Measurements from ENCODE around the gene COL6A5. TPM values are rescaled to one million over a fixed set of nuclear protein-coding genes. Genes with fewer than 3 reads are reported as not detected.
A peak's percentile ranks its signal among the peaks of the same experiment; 100 is the strongest.
"Not testable (repeated sequence)": the region's sequence is repeated elsewhere in the genome, so short reads cannot be mapped to it uniquely, and the experiment has no call there.

Gene COL6A5
- total RNA-seq, 1 donor from 2014 or later = 0.07 TPM

DNA sequence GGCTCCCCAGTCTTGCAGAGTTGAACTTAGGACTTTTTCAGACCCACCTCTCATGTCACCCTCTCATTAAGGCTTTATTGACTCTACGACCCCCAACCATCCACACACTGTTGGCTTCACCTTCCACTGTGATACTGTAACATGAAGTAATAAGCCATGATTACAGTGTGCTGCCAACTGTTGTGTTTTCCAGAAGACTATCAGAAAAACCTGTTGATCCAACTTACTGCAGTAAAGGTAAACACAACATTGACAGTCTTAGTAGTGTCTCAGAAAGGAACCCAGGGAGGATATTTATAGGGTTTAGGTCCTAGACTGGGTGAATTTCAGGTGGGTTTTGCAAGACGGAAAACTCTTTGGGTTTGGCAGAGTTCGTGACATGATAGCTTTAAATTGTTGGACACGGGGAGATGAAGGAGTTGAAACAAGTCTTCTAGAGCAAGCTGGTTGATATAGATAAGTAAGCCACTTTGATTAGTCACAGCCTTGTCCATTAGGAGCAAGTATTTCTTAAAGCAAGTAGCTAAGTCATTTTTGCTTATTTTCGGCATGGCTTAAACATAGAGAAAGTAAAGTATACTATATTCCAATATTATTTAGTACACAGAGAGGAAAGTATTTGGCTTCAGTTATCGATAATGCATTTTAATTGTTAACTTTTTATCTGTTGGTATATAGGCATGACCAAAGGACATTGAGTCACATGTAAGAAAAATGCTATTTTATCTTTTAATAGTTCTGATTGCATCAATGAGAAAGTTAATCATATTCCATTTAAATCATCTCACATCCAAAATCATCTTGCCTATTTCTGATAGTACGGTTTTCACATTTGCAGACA lies 2.4 kb upstream of the COL6A5 start:
- no peak for DNase-seq (ENCODE audit: low spot score in 2 of 2, unreplicated experiment in 2 of 2)
- H3K27me3 Mint-ChIP-seq (ENCODE audit: low read depth) = peaks cover 41% of the 10 kb centered on the region
- no peak for TF ChIP-seq CTCF (IDR thresholded peaks at IDR 0.05; ENCODE audit: unreplicated experiment)
- H3K36me3 Mint-ChIP-seq = peaks cover 4% of the 10 kb centered on the region
- H3K4me3 Mint-ChIP-seq = no peak overlapping the region
- H3K4me1 Mint-ChIP-seq = peaks cover 8% of the 10 kb centered on the region
- H3K27ac Mint-ChIP-seq = no peak overlapping the region
- peaks cover 18% of the 10 kb centered on the region for H3K9me3 Mint-ChIP-seq

GRCh38 chr3:130348258-130348657 lies 2.8 kb downstream of the COL6A5 start:
- Mint-ChIP-seq H3K9me3 (peaks cover 14% of the 10 kb centered on the region), H3K27me3 (ENCODE audit: low read depth) (peaks cover 48% of the 10 kb centered on the region)
- H3K27ac Mint-ChIP-seq; H3K36me3 Mint-ChIP-seq; H3K4me3 Mint-ChIP-seq; DNase-seq (ENCODE audit: low spot score in 2 of 2, unreplicated experiment in 2 of 2); H3K4me1 Mint-ChIP-seq: not testable (repeated sequence)

DNA sequence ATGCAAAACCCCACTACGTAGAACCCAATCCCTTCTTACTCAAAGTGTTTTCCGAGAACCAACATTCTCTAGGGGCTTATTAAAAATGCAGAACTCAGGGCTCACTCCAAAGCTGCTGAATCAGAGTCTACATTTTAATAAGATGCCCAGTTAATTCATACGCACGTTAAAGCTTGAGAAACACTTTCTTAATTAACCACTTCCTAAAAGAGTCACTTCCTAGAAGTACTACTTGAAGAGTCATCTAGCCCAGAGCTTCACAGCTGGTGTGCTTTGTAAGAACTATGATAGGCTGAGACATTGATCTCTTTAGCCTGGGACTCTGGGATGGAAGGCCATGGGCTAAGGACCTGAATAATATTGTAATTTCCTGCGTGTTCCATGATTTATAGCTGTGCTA lies 9.0 kb downstream of the COL6A5 start:
- Mint-ChIP-seq H3K4me1 (peaks cover 2% of the 10 kb centered on the region), H3K27me3 (ENCODE audit: low read depth) (no peaks in the 10 kb centered on the region), H3K36me3 (no peaks in the 10 kb centered on the region), H3K27ac (no peak overlapping the region), H3K9me3 (peaks cover 10% of the 10 kb centered on the region), H3K4me3 (no peak overlapping the region)
- TF ChIP-seq CTCF (IDR thresholded peaks at IDR 0.05; ENCODE audit: unreplicated experiment) = no peak
- no peak for DNase-seq (ENCODE audit: low spot score in 2 of 2, unreplicated experiment in 2 of 2)

- H3K9me3 Mint-ChIP-seq = peaks cover 7% of the 10 kb centered on the region
- no peak for DNase-seq (ENCODE audit: low spot score in 2 of 2, unreplicated experiment in 2 of 2)
- no peak for TF ChIP-seq CTCF (IDR thresholded peaks at IDR 0.05; ENCODE audit: unreplicated experiment)
- H3K4me1 Mint-ChIP-seq = peaks cover 12% of the 10 kb centered on the region
- no peaks in the 10 kb centered on the region for H3K36me3 Mint-ChIP-seq
- no peaks in the 10 kb centered on the region for H3K27me3 Mint-ChIP-seq (ENCODE audit: low read depth)
- H3K27ac Mint-ChIP-seq = no peak overlapping the region
- no peak overlapping the region for H3K4me3 Mint-ChIP-seq
Observed at GRCh38 chr3:130374033-130374432, 28.6 kb downstream of the COL6A5 start.

GRCh38 chr3:130374908-130375307 lies 29.4 kb downstream of the COL6A5 start:
- TF ChIP-seq CTCF (IDR thresholded peaks at IDR 0.05; ENCODE audit: unreplicated experiment) = no peak
- H3K9me3 Mint-ChIP-seq = peaks cover 7% of the 10 kb centered on the region
- H3K4me3 Mint-ChIP-seq = no peak overlapping the region
- H3K27me3 Mint-ChIP-seq (ENCODE audit: low read depth) = no peaks in the 10 kb centered on the region
- DNase-seq (ENCODE audit: low spot score in 2 of 2, unreplicated experiment in 2 of 2) = no peak
- no peaks in the 10 kb centered on the region for H3K36me3 Mint-ChIP-seq
- peaks cover 12% of the 10 kb centered on the region for H3K4me1 Mint-ChIP-seq
- no peak overlapping the region for H3K27ac Mint-ChIP-seq

- Mint-ChIP-seq H3K27me3 (ENCODE audit: low read depth) (no peaks in the 10 kb centered on the region), H3K36me3 (no peaks in the 10 kb centered on the region), H3K4me1 (peaks cover 12% of the 10 kb centered on the region), H3K27ac (peak overlapping the region; percentile 15), H3K4me3 (no peak overlapping the region), H3K9me3 (no peaks in the 10 kb centered on the region)
- TF ChIP-seq CTCF (IDR thresholded peaks at IDR 0.05; ENCODE audit: unreplicated experiment) = no peak
- DNase-seq (ENCODE audit: low spot score in 2 of 2, unreplicated experiment in 2 of 2) = no peak
Observed at GRCh38 chr3:130377960-130378676, 32.6 kb downstream of the COL6A5 start.
